Osteoblast (primary cell): ENCODE data around the gene AJAP1. TPM values are rescaled to one million over a fixed set of nuclear protein-coding genes. Genes with fewer than 3 reads are reported as not detected.

Experiments used
- DNase-seq: peaks from one replicate; pipeline ENCODE4 v3.0.0; 2011; ENCODE audit warnings: low spot score, mixed read lengths; ENCODE audit not compliant: insufficient read length; ENCODE audit errors: missing footprints
- H2AFZ ChIP-seq: 2 replicates; pipeline ENCODE4 v1.6.0; 2011; ENCODE audit warnings: mild to moderate bottlenecking, low read length
- H3K27ac ChIP-seq: 2 replicates; pipeline ENCODE4 v1.5.1; 2011; ENCODE audit warnings: mild to moderate bottlenecking, low read depth, low read length, moderate library complexity
- H3K27me3 ChIP-seq: 2 replicates; pipeline ENCODE4 v1.6.0; 2012; ENCODE audit warnings: mild to moderate bottlenecking, control low read depth, inconsistent platforms, low read length, moderate library complexity; ENCODE audit not compliant: insufficient read depth
- H3K36me3 ChIP-seq: 2 replicates; pipeline ENCODE4 v1.5.1; 2011; ENCODE audit warnings: mild to moderate bottlenecking, low read length, control low read depth, moderate library complexity; ENCODE audit not compliant: insufficient read depth
- H3K4me1 ChIP-seq: 2 replicates; pipeline ENCODE4 v1.5.1; 2011; ENCODE audit warnings: mild to moderate bottlenecking, low read length, control low read depth, moderate library complexity; ENCODE audit not compliant: insufficient read depth
- H3K4me2 ChIP-seq: 2 replicates; pipeline ENCODE4 v1.6.0; 2011; ENCODE audit warnings: mild to moderate bottlenecking, low read length; ENCODE audit not compliant: insufficient read depth
- H3K4me3 ChIP-seq: fragments of 200-600 bp; sonication (generic); 3 replicates; pipeline ENCODE4 v1.5.1; 2012; ENCODE audit warnings: mild to moderate bottlenecking, low read length, inconsistent platforms; ENCODE audit not compliant: insufficient read depth
- H3K79me2 ChIP-seq: 2 replicates; pipeline ENCODE4 v1.6.0; 2012; ENCODE audit warnings: mild to moderate bottlenecking, low read length, control low read depth, inconsistent platforms; ENCODE audit not compliant: insufficient read depth
- H3K9me3 ChIP-seq: 2 replicates; pipeline ENCODE4 v1.5.1; 2011; ENCODE audit warnings: low read depth, low read length, control low read depth
- H4K20me1 ChIP-seq: 2 replicates; pipeline ENCODE4 v1.6.0; 2012; ENCODE audit warnings: mild to moderate bottlenecking, low read length, control low read depth; ENCODE audit not compliant: insufficient read depth
- CTCF ChIP-seq: IDR thresholded peaks from 2 replicates; pipeline ENCODE4 v1.5.1; 2011; ENCODE audit warnings: mild to moderate bottlenecking, low read depth, low read length, moderate library complexity; ENCODE audit errors: extremely low read depth
- total RNA-seq: library from RNA; depleted of rRNA; stranded (reverse); fragments of >200 nt; gene quantifications from 2 replicates; pipeline ENCODE4 v1.2.3, GENCODE V29; 2012

AJAP1 gene
- total RNA-seq, 1 donor = 1.1 TPM

- Histone ChIP-seq H3K27me3 (no peaks in the 10 kb centered on the region), H3K4me3 (no peak overlapping the region), H3K27ac (no peak overlapping the region), H3K79me2 (no peaks in the 10 kb centered on the region), H2AFZ (no peak overlapping the region), H3K4me1 (no peaks in the 10 kb centered on the region), H3K36me3 (no peaks in the 10 kb centered on the region), H4K20me1 (no peaks in the 10 kb centered on the region), H3K9me3 (peaks cover 3% of the 10 kb centered on the region), H3K4me2 (no peak overlapping the region)
- no peak for TF ChIP-seq CTCF
- DNase-seq = no peak
Observed at GRCh38 chr1:4708840-4709507, 54.6 kb downstream of the AJAP1 start.

GRCh38 chr1:4709641-4710040 is 55.2 kb downstream of the AJAP1 start:
- no peaks in the 10 kb centered on the region for H3K4me1 ChIP-seq
- no peaks in the 10 kb centered on the region for H3K36me3 ChIP-seq
- H4K20me1 ChIP-seq = no peaks in the 10 kb centered on the region
- no peak for TF ChIP-seq CTCF
- H3K4me2 ChIP-seq = no peak overlapping the region
- H3K79me2 ChIP-seq = no peaks in the 10 kb centered on the region
- H2AFZ ChIP-seq = no peak overlapping the region
- no peak overlapping the region for H3K27ac ChIP-seq
- no peak overlapping the region for H3K4me3 ChIP-seq
- H3K27me3 ChIP-seq = no peaks in the 10 kb centered on the region
- peaks cover 3% of the 10 kb centered on the region for H3K9me3 ChIP-seq
- DNase-seq = no peak

- no peak overlapping the region for H2AFZ ChIP-seq
- no peak overlapping the region for H3K4me2 ChIP-seq
Observed at GRCh38 chr1:4710592-4711415, 56.4 kb downstream of the AJAP1 start.

More at GRCh38 chr1:4710592-4711415, 56.4 kb downstream of the AJAP1 start:
- Histone ChIP-seq H3K4me3 (no peak overlapping the region), H3K27ac (no peak overlapping the region), H3K79me2 (no peaks in the 10 kb centered on the region), H3K27me3 (no peaks in the 10 kb centered on the region), H3K36me3 (no peaks in the 10 kb centered on the region), H3K4me1 (no peaks in the 10 kb centered on the region), H4K20me1 (no peaks in the 10 kb centered on the region), H3K9me3 (peaks cover 3% of the 10 kb centered on the region)
- DNase-seq = no peak
- no peak for TF ChIP-seq CTCF
